HepG2 (cell line): ENCODE results near the gene SEC14L1. TPM values are rescaled to one million over a fixed set of nuclear protein-coding genes. Genes with fewer than 3 reads are reported as not detected.

Experiments used
- ATAC-seq: fragments of 200-7000 bp; cut with Tn5 transposase; 3 replicates; pipeline ENCODE4 v1.9.1; 2020; ENCODE audit warnings: mild to moderate bottlenecking, moderate library complexity
- BruUV-seq: library from RNA; stranded (reverse); fragments of 400-500 nt; replicated peaks from 2 replicates; lab custom pipeline; 2021; lab: Mats Ljungman, UMichigan
- CTCF ChIA-PET: fragments of 300-600 bp; formaldehyde crosslinking; extraction: SDS; loops from one replicate; lab custom pipeline; 2021; ENCODE audit warnings: low total read pairs, inconsistent platforms, low intra/inter-chr PET ratio; lab: Yijun Ruan, JAX
- POLR2A ChIA-PET: fragments of 350-600 bp; sonication (Branson Sonifier 250); formaldehyde crosslinking; loops from one replicate; lab custom pipeline; 2020; ENCODE audit warnings: antibody characterized with exemption, inconsistent platforms; lab: Yijun Ruan, JAX
- DNase-seq: peaks from one replicate; pipeline ENCODE4 v3.0.0-alpha.2; 2015; ENCODE audit warnings: low spot score
- FAIRE-seq: peaks from 3 replicates; lab custom pipeline; 2011; peaks lifted over from hg19 to GRCh38; lab: Jason Lieb, UNC
- H2AFZ ChIP-seq: one replicate; pipeline ENCODE4 v1.6.1; 2011; ENCODE audit warnings: low read length, inconsistent platforms
- H3K27ac ChIP-seq: fragments of 300-600 bp; 3 replicates; pipeline ENCODE4 v1.8.0; 2011; ENCODE audit warnings: mixed run types, mild to moderate bottlenecking, mixed read lengths, low read length, inconsistent platforms; ENCODE audit not compliant: insufficient read depth; ENCODE audit errors: extremely low read length
- H3K27me3 ChIP-seq, 2 experiments: fragments of 200-600 bp in 1 of 2; 2 replicates in 1 of 2; 3 replicates in 1 of 2; pipeline versions ENCODE4 v1.6.0 to v1.8.0; 2011; ENCODE audit warnings: low read length in 2 of 2, mild to moderate bottlenecking in 2 of 2, moderate library complexity in 2 of 2, inconsistent platforms in 1 of 2; ENCODE audit not compliant: insufficient read depth in 2 of 2, control insufficient read depth in 1 of 2
- H3K36me3 ChIP-seq, 2 experiments: fragments of 200-600 bp in 1 of 2; replicated peaks in 1 of 2; 2 replicates in 1 of 2; 3 replicates in 1 of 2; pipeline versions ENCODE4 v1.5.1 to v1.8.0; 2011; ENCODE audit warnings: low read length in 2 of 2, inconsistent platforms in 1 of 2; ENCODE audit not compliant: insufficient read depth in 2 of 2, control insufficient read depth in 1 of 2
- H3K4me1 ChIP-seq: 2 replicates; pipeline ENCODE4 v1.5.1; 2012; ENCODE audit warnings: low read length, inconsistent platforms; ENCODE audit not compliant: insufficient read depth
- H3K4me2 ChIP-seq: 2 replicates; pipeline ENCODE4 v1.6.0; 2011; ENCODE audit warnings: low read depth, low read length, inconsistent platforms
- H3K4me3 ChIP-seq, 3 experiments: fragments of 200-600 bp in 1 of 3; sonication (generic), shearing (Covaris generic) in 1 of 3; replicated peaks in 1 of 3; 2 replicates each; pipeline ENCODE4 v1.5.1; 2011 to 2016; ENCODE audit warnings: low read length in 3 of 3, inconsistent platforms in 2 of 3, low read depth in 2 of 3, mild to moderate bottlenecking in 2 of 3, control low read depth in 1 of 3, mixed read lengths in 1 of 3; ENCODE audit not compliant: insufficient read depth in 1 of 3
- H3K79me2 ChIP-seq: one replicate; pipeline ENCODE4 v1.6.1; 2011; ENCODE audit warnings: low read length, inconsistent platforms; ENCODE audit not compliant: insufficient read depth
- H3K9ac ChIP-seq: 2 replicates; pipeline ENCODE4 v1.6.0; 2011; ENCODE audit warnings: mild to moderate bottlenecking, low read depth, low read length, inconsistent platforms; ENCODE audit not compliant: insufficient read depth
- H3K9me3 ChIP-seq: 2 replicates; pipeline ENCODE4 v1.5.1; 2012; ENCODE audit warnings: mild to moderate bottlenecking, low read length
- H4K20me1 ChIP-seq: 2 replicates; pipeline ENCODE4 v1.6.0; 2011; ENCODE audit warnings: inconsistent platforms, mild to moderate bottlenecking, low read length, moderate library complexity; ENCODE audit not compliant: insufficient read depth
- ELF3 ChIP-seq: IDR thresholded peaks from 2 replicates; pipeline ENCODE4 v1.6.1; 2016; ENCODE audit warnings: missing genetic modification reagents, missing compliant biosample characterization
- ELF4 ChIP-seq: sonication (generic); formaldehyde crosslinking; IDR thresholded peaks from 2 replicates; pipeline ENCODE4 v1.5.0; 2020; ENCODE audit warnings: missing genetic modification reagents, mild to moderate bottlenecking, moderate library complexity, borderline replicate concordance
- FOXC1 ChIP-seq: sonication (generic); formaldehyde crosslinking; IDR thresholded peaks from 2 replicates; pipeline ENCODE4 v1.8.0; 2022; ENCODE audit warnings: mild to moderate bottlenecking, missing genetic modification reagents, borderline replicate concordance
- HNF1A ChIP-seq, 2 experiments: sonication (generic) in 1 of 2; formaldehyde crosslinking in 1 of 2; IDR thresholded peaks; 2 replicates each; pipeline versions ENCODE4 v1.4.0 to v1.6.1; 2016 to 2020; ENCODE audit warnings: borderline replicate concordance in 1 of 2, low read depth in 1 of 2, mild to moderate bottlenecking in 1 of 2, missing genetic modification reagents in 1 of 2
- MTA3 ChIP-seq: sonication (generic); formaldehyde crosslinking; IDR thresholded peaks from 2 replicates; pipeline ENCODE4 v1.4.0; 2020; ENCODE audit warnings: missing genetic modification reagents
- NFYC ChIP-seq: IDR thresholded peaks from 2 replicates; pipeline ENCODE4 v1.6.1; 2016; ENCODE audit warnings: missing genetic modification reagents, missing compliant biosample characterization
- THAP7 ChIP-seq: sonication (generic); formaldehyde crosslinking; IDR thresholded peaks from 2 replicates; pipeline ENCODE4 v1.8.1; 2023; ENCODE audit warnings: mild to moderate bottlenecking, missing genetic modification reagents
- WGBS: methylation state at CpG from one replicate; pipeline ENCODE4 v1.1.6; 2017; ENCODE audit warnings: low lambda C conversion rate; 5-methylcytosine and 5-hydroxymethylcytosine counted together
- in situ Hi-C: cut with HindIII; loops from 2 replicates; pipeline ENCODE4 v1.10.0; 2017; ENCODE audit warnings: low pct_unique_long_range_greater_than_20kb; ENCODE audit not compliant: extremely low pct_ligation_motif_present
- intact Hi-C: fragments of 100-400 bp; cut with micrococcal nuclease; formaldehyde crosslinking; loops from one replicate; pipeline ENCODE4 v1.10.0; 2022; ENCODE audit not compliant: unreplicated experiment
- polyA plus RNA-seq, 8 experiments: library from polyadenylated mRNA; depleted of rRNA in 3 of 8; stranded (reverse) in 7 of 8; unstranded in 1 of 8; fragments of >200 nt; fragmentation: Illumina TruSeq in 4 of 8; extraction: Trizol in 4 of 8; gene quantifications; 2 replicates each; pipeline versions ENCODE4 v1.2.1 to v1.2.3, GENCODE V29; 2011 to 2016; ENCODE audit warnings: low read depth in 4 of 8, missing spikeins in 1 of 8, mixed read lengths in 1 of 8; ENCODE audit not compliant: insufficient read depth in 1 of 8
- total RNA-seq, 5 experiments: library from RNA; depleted of rRNA; stranded (reverse); fragments of >200 nt; fragmentation: Illumina TruSeq; extraction: Trizol; gene quantifications; 2 replicates each; pipeline ENCODE4 v1.2.3, GENCODE V29; 2016; ENCODE audit warnings: low read depth in 1 of 5

The SEC14L1 gene
- total and polyA plus RNA-seq, 2 of the 13 experiments (the other 11 are each of a cell fraction or from before 2014, with no cell fraction given), result 26.3 to 43.9 TPM

- no peaks in the 10 kb centered on the region for H4K20me1 ChIP-seq
- in situ Hi-C loops, result no loop called here
- no peak for TF ChIP-seq FOXC1 (CRISPR knock-in tag)
- no peak for TF ChIP-seq NFYC (CRISPR knock-in tag)
- no peak for TF ChIP-seq ELF4 (CRISPR knock-in tag)
- TF ChIP-seq ELF3 (CRISPR knock-in tag), result no peak
- TF ChIP-seq THAP7 (CRISPR knock-in tag), result no peak
- TF ChIP-seq MTA3 (CRISPR knock-in tag), result no peak
- no peak for TF ChIP-seq HNF1A (IDR thresholded peaks at IDR 0.05; ENCODE audit: low read depth)
- no peak for TF ChIP-seq HNF1A (CRISPR knock-in tag; IDR thresholded peaks at IDR 0.05; ENCODE audit: borderline replicate concordance)
- TF ChIP-seq, all 625 proteins: peak for 0
- no peak overlapping the region for H3K4me3 ChIP-seq
- 54% methylated on average over 11 of the region's 11 CpGs for WGBS
- DNase-seq (no peak), FAIRE-seq (no peak), ATAC-seq (no peak)
- H3K4me2 ChIP-seq, result 0 out of 2 replicates have a peak overlapping the region, but pooled peaks have one; percentile 2
- no peak overlapping the region for H2AFZ ChIP-seq
- H3K4me1 ChIP-seq, result peaks cover 32% of the 10 kb centered on the region
- H3K27ac ChIP-seq, result no peak overlapping the region
- no peaks in the 10 kb centered on the region for H3K9me3 ChIP-seq
- BruUV-seq, result no TSS peak
- POLR2A ChIA-PET, result no interaction called here
- H3K9ac ChIP-seq, result no peak overlapping the region
- intact Hi-C loops, result no loop called here
- peaks cover 14 to 82% of the 10 kb centered on the region in 2 experiments for H3K27me3 ChIP-seq
- CTCF ChIA-PET, result no interaction called here
- no peaks in the 10 kb centered on the region for H3K79me2 ChIP-seq
- H3K36me3 ChIP-seq, result no peaks in the 10 kb centered on the region
These were observed 112.9 kb downstream of the SEC14L1 start for GRCh38 chr17:77253611-77254051.
